GM23338 (cell line): ENCODE data around the gene FRMD4A.

Source experiments
- CREB1 ChIP-seq: fragments of 250-450 bp; sonication (Bioruptor Pico); IDR thresholded peaks from 2 replicates; pipeline ENCODE4 v1.5.0; 2020; ENCODE audit warnings: low read depth, mild to moderate bottlenecking, moderate library complexity
- CTCF ChIP-seq, 2 experiments: fragments of 200-600 bp in 1 of 2; sonication (generic) in 1 of 2; conservative IDR thresholded peaks; 2 replicates each; pipeline versions ENCODE4 v1.5.1 to v1.6.1; 2016 to 2017; ENCODE audit warnings: antibody characterized with exemption in 2 of 2, low read depth in 2 of 2, mild to moderate bottlenecking in 2 of 2, moderate library complexity in 1 of 2
- ETS1 ChIP-seq: IDR thresholded peaks from 2 replicates; pipeline ENCODE4 v1.6.1; 2016; ENCODE audit warnings: antibody characterized with exemption
- EZH2 ChIP-seq: fragments of 200-600 bp; sonication (generic); IDR thresholded peaks from one replicate; pipeline ENCODE4 v1.8.0; 2017; ENCODE audit warnings: antibody characterized with exemption, mild to moderate bottlenecking, low read depth; ENCODE audit not compliant: unreplicated experiment
- EZH2phosphoT487 ChIP-seq: fragments of 200-600 bp; sonication (generic); IDR thresholded peaks from one replicate; pipeline ENCODE4 v1.8.1; 2018; ENCODE audit warnings: antibody characterized with exemption; ENCODE audit not compliant: unreplicated experiment
- JUNB ChIP-seq: IDR thresholded peaks from one replicate; pipeline ENCODE4 v1.6.1; 2016; ENCODE audit warnings: antibody characterized with exemption; ENCODE audit not compliant: unreplicated experiment
- NANOG ChIP-seq: IDR thresholded peaks from 2 replicates; pipeline ENCODE4 v1.6.1; 2016; ENCODE audit warnings: antibody characterized with exemption, borderline replicate concordance
- POLR2AphosphoS5 ChIP-seq: IDR thresholded peaks from 2 replicates; pipeline ENCODE4 v1.6.1; 2016; ENCODE audit warnings: antibody characterized with exemption, low read depth
- REST ChIP-seq: IDR thresholded peaks from one replicate; pipeline ENCODE4 v1.6.1; 2018; ENCODE audit warnings: antibody characterized with exemption; ENCODE audit not compliant: unreplicated experiment
- ZNF331 ChIP-seq: fragments of 250-450 bp; sonication (Bioruptor Pico); IDR thresholded peaks from 2 replicates; pipeline ENCODE4 v1.5.0; 2020; ENCODE audit warnings: low read depth, mild to moderate bottlenecking, moderate library complexity
- ZNF462 ChIP-seq: fragments of 250-450 bp; sonication (Bioruptor Pico); IDR thresholded peaks from 2 replicates; pipeline ENCODE4 v1.5.0; 2020; ENCODE audit warnings: mild to moderate bottlenecking, moderate library complexity

- TF ChIP-seq NANOG (no peak), CTCF (conservative IDR thresholded peaks at IDR 0.05; ENCODE audit: low read depth in 2 of 2) (no peak), ZNF462 (no peak), CREB1 (CRISPR knock-in tag) (no peak), JUNB (no peak), EZH2phosphoT487 (no peak), ETS1 (no peak), EZH2 (no peak), POLR2AphosphoS5 (no peak), REST (no peak), ZNF331 (CRISPR knock-in tag) (no peak)
These were observed 645.8 kb downstream of the FRMD4A start for GRCh38 chr10:13684806-13685482.
